Stimulated activated CD4-positive, alpha-beta T cell treated with anti-CD3 and anti-CD28 coated beads, TNF-alpha, amount 100 ng/mL, for 48 hours (primary cell): ENCODE measurements around the gene MET.
"Not testable (repeated sequence)": the region's sequence is repeated elsewhere in the genome, so short reads cannot be mapped to it uniquely, and the experiment has no call there.

Source experiments
- DNase-seq, 3 donors: peaks; one replicate each; pipeline ENCODE4 v3.0.0-alpha.2; 2020; ENCODE audit warnings: low read depth in 3 of 3

Gene MET

GRCh38 chr7:116698930-116699721 lies 27.1 kb downstream of the MET start:
- DNase-seq, result no peak

DNA sequence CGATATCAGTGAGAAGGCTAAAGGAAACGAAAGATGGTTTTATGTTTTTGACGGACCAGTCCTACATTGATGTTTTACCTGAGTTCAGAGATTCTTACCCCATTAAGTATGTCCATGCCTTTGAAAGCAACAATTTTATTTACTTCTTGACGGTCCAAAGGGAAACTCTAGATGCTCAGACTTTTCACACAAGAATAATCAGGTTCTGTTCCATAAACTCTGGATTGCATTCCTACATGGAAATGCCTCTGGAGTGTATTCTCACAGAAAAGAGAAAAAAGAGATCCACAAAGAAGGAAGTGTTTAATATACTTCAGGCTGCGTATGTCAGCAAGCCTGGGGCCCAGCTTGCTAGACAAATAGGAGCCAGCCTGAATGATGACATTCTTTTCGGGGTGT lies 27.7 kb downstream of the MET start:
- no peak for DNase-seq

DNA sequence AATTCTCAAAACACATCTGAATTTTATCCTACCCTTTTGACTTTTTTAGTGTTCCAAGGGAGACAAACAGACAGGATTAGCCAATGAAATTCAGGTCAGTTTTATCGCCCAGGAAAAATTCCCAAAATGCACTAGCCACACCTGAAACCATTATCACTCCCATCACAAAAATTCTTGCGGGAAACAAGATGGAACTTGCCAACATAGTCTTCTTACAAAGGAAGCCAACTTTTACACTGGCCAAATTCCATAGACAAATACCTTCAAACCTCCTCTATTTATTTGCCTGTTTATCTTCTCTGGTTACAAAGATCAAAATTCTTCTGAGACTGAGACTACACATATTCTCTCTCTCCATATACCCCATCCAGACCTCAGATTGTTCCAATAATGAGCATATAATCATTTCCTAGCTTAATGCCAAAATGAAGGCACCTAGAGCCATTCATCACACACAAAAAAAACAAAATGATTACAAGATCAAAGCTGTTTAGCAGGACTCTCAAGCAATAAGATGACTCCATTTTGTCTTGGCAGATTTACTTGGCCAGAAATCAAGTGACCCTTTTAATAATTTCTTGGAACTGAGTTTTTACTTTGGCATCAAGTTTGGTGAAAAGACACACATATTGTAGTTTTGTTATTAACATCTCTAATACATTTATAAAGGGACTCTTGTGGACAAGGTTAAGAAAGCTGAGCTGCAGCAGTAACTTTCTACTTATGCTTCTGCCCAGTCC lies 30.2 kb downstream of the MET start:
- no peak for DNase-seq

GRCh38 chr7:116704650-116705228 lies 32.7 kb downstream of the MET start:
- no peak for DNase-seq

DNA sequence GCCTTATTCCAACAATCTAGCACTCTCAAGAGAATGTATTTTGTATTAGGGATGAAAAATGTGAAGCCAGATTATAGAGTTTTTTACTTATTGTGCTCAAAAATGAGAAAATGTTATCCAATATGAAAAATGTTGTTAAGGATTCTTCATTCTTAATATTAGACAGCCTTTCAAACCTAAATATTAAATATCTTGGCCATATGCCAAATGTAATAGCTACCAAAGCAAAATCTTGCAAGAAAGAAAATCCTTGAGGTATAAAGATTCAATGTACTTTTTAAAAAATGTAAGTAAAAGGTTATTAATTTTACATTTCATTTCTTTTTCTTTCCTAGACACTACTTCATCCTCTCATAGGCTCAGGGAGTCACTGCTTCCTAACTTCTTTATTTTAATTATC lies 33.4 kb downstream of the MET start:
- no peak for DNase-seq

DNA sequence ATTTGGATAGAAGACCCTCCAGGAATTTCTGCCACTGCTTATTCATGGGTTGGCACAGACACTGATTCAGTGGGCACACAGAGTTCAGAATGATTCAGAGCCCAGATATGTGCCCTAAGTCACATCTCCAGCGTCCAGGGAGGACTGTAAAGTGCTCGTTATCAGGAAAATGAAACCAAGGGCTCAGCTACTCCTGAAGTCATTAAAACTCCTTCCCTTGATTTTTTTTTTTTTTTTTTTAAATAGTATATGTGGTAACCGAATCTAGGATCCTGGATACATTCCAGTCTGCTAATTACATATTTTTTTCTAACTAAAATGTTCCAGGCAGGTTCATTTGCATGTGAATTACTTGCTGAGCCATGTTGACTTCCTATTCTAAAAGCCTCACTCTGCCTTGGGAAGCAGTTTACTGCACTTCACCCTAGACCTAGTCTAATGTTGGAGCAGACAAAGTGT lies 34.7 kb downstream of the MET start:
- no peak for DNase-seq

DNA sequence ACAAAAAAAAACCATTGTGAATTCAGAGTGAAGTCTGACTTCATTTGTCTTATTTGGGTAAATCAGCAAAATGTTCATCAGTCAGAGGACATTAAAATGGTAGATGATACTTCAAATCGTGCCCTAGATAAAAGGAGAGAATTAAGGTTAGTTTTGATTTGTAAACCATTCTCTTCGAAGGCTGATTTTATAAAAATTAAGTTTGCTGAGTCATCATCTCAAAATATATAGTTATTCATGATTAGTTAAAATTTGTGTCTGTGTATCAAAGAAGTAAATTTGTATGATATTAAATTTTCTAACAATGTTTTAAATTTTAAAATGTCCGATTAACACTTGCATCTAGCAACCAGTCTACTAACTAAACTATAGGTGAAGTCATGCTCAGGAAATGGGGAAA lies 35.3 kb downstream of the MET start:
- no peak for DNase-seq

DNA sequence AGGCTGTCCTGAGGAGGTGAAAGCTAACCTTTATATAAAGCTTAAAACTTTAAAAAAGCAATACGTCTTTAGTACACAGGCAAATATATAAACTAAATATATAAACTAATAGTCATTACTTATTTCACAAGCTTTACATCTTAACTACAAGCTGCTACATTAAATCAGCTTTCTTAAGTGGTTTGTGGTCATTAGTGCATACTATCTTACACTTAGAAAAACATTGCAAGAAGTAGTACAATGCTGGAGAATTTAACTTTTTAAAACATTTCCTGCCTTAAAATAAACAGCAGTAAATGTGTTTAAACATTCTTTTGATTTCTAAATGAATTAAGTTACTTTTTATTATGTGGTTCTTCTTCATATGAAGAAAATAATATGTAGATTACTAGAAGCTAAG lies 36.3 kb downstream of the MET start:
- DNase-seq, result no peak

- DNase-seq, result no peak
Observed at GRCh38 chr7:116708861-116709260, 36.9 kb downstream of the MET start.

DNA sequence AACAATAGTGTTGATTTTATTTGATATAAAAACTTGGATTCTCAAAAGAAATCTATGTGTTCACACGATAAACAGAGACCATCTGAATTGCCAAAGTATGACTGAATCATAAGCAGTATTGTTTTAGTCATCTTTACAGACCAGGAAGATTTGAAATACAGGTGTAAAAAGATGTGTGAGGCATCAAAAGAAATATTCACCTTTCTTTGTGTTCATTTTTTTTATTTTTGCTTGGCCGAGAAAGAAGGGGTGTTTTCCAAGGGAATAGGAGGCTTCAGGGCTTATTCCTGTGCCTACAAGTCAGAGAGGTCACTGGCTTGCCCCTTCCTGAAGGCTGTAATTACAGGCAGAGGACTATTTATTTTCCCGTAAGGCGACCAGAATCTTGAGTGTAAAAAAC lies 37.3 kb downstream of the MET start:
- DNase-seq, result no peak

GRCh38 chr7:116710764-116711452 lies 38.9 kb downstream of the MET start:
- DNase-seq, result no peak

DNA sequence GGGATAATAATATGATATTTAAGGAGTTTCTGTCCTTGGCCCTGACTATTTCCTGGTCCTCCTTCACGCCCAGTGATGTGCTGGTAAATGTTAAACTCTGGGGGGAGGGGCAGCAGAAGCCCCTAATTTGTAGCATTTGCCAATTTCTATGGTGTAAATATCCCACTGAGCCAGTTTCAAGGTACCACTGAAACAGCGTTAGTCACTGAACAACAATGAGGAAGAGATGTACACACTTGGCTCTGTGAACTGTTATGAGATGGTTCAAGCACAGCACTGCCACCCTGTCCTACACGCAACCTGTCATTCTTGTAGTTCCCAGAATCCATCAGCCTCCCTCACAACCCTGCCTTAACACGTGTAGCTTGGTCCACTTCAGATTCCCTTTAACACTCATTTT lies 39.8 kb downstream of the MET start:
- no peak for DNase-seq

- DNase-seq, result no peak
Observed at GRCh38 chr7:116713500-116713899, 41.5 kb downstream of the MET start.

DNA sequence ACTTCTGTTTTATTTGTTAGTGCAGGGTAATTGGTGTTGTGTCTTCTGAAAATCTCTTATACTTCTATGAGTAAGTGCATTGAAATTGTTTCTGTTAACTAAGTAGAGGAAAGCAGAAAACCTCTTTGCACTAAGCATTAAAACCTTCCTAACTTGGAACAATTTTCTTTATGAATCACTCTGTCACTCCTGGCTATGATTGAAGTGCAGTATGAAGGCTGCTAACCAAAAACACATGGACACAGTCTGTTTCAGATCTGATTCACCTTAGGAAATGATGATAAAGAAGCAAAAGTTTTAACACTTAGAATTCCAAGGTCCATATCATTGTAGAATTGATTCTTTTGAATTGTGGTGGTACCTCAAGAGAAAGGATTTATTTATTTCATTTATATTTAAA lies 41.9 kb downstream of the MET start:
- no peak for DNase-seq

DNA sequence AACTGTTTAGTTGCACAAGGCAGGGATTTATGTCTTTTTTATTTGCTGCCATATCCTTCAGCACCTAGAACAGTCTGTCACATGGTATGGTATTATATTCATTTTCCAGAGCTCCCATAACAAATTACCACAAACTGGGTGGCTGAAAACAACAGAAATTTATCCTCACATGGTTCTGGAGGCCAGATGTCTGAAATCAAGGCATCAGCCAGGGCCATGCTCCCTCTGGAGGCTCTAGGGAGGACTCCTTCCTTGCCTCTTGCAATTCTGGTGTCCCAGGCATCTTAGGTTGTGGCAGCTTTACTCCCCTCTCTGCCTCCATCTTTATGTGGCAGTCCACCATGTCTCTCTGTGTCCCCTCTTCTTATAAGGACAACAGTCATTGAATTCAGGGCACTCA lies 43.1 kb downstream of the MET start:
- no peak for DNase-seq

GRCh38 chr7:116717137-116717536 lies 45.1 kb downstream of the MET start:
- DNase-seq, result no peak

DNA sequence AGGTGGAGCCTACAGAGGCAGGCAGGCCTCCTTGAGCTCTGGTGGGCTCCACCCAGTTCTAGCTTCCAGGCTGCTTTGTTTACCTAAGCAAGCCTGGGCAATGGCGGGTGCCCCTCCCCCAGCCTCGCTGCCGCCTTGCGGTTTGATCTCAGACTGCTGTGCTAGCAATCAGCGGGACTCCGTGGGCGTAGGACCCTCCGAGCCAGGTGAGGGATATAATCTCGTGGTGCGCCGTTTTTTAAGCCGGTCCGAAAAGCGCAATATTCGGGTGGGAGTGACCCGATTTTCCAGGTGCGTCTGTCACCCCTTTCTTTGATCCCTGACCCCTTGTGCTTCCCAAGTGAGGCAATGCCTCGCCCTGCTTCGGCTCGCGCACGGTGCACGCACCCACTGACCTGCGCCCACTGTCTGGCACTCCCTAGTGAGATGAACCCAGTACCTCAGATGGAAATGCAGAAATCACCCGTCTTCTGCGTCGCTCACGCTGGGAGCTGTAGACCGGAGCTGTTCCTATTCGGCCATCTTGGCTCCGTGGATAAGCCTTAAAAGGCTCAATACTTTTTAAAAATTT lies 52.0 kb downstream of the MET start:
- DNase-seq, result not testable (repeated sequence)

DNA sequence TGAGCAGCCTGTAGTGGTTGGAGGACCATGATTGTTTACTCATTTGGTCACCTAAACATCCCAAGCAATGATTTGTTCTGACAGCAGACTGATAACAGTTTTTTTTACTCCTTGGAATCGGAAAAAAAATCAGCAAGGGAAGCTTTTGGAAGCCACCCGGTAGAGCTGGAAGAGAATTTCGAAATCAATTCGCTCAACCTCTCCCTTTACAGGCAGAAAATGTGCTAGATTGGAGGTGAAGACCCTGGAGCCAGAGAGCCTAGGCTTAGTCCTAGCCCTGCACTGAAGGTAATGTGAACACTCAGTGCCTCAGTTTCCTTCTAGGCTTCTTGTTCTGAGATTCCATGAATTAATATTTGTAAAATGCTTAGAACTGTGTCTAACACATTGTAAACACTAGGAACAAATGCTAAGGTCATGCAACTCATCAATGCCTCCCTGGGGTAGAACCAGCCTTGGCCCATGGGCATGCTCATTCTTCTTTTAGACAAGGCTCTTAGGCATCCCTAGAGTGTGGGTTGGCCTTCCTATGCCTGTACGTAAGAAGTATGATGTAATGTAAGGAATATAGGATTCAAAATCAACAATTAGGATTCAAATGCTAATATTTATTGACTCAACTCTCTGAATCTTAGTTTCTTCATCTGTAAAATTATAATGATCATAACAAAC lies 52.7 kb downstream of the MET start:
- DNase-seq, result no peak

DNA sequence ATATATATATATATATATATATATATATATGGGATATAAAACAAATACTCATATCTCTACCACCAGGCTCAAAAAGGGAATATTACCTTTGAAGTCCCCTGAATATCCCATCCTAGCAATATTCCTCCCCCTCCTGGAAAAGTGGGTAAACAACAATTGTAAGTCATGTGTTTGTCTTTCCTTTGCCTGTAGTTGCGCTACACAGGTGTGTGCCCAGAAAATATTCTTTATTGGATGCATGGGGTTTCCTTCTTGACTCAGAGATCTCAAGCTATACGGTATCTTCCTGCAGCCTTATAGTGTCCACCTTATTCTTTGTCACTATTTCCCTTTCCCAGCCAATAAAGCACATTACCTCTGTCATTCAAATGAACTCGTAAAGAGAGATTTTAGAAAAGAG lies 54.2 kb downstream of the MET start:
- no peak for DNase-seq

DNA sequence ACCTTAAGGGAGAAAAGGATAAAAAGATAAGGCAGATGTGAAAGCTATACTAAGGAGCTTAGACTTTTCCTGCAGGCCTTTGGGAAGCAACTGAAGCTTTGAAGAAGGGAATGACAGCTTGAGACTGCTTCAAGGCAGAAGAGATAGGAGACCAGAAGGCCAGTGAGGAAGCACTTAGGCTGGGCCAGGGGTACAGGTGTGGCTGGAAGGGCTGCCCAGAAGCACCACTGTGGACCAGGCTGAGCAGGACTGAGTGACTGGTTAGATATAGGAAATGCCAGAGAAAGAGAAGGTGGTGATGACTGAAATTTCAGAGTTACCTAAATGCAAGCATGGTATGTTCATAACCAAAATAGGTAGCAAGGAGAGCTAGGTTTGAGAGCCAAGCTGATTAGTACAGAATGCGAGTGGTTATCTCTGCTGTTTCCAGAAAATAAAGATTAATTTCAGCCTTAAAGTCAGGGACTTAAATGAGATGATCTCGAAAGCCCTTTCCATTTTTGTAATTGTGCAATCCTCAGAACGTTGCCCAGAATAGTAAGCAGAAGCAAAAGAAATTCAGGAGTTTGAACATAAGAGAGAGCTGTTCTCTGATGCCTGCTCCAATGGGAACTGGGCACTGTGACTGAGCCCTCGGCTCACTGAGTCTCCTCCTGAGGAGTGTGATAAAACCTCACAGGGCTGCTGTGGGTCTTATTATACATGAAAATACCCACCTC lies 54.9 kb downstream of the MET start:
- DNase-seq, result no peak
